Endothelial cell (in vitro differentiated cells): ENCODE data around the gene CFAP74. TPM values are rescaled to one million over a fixed set of nuclear protein-coding genes. Genes with fewer than 3 reads are reported as not detected.
A peak's percentile ranks its signal among the peaks of the same experiment; 100 is the strongest.

ENCODE experiments used
- DNase-seq: peaks from one replicate; pipeline ENCODE4 v3.0.0; 2021; ENCODE audit warnings: low spot score
- H3K27ac Mint-ChIP-seq: one replicate; pipeline ENCODE4 v1.8.0; 2021; ENCODE audit warnings: mixed read lengths, inconsistent platforms; ENCODE audit not compliant: unreplicated experiment
- H3K27me3 Mint-ChIP-seq: one replicate; pipeline ENCODE4 v1.8.0; 2021; ENCODE audit warnings: mild to moderate bottlenecking, moderate library complexity, mixed read lengths, inconsistent platforms; ENCODE audit not compliant: unreplicated experiment
- H3K36me3 Mint-ChIP-seq: one replicate; pipeline ENCODE4 v1.8.0; 2021; ENCODE audit warnings: mild to moderate bottlenecking, low read depth, mixed read lengths, inconsistent platforms; ENCODE audit not compliant: unreplicated experiment
- H3K4me1 Mint-ChIP-seq: one replicate; pipeline ENCODE4 v1.8.0; 2021; ENCODE audit warnings: mild to moderate bottlenecking, mixed read lengths, inconsistent platforms; ENCODE audit not compliant: unreplicated experiment
- H3K4me3 Mint-ChIP-seq: one replicate; pipeline ENCODE4 v1.8.0; 2021; ENCODE audit warnings: mild to moderate bottlenecking, mixed read lengths, inconsistent platforms; ENCODE audit not compliant: unreplicated experiment
- H3K9me3 Mint-ChIP-seq: one replicate; pipeline ENCODE4 v1.8.0; 2021; ENCODE audit warnings: mixed read lengths, inconsistent platforms; ENCODE audit not compliant: unreplicated experiment
- total RNA-seq: library from RNA; stranded (reverse); fragmentation: NEBNext Ultra II Directional; extraction: Animal tissue kit (Norgen Biotek cat#: 25700); gene quantifications from one replicate; pipeline ENCODE4 v1.2.1, GENCODE V29; 2021; ENCODE audit not compliant: unreplicated experiment
- TF ChIP-seq, protein P1 (sequence below): fragments of 200-600 bp; sonication (generic); IDR thresholded peaks from one replicate; pipeline ENCODE4 v1.5.0; 2021; ENCODE audit warnings: antibody characterized with exemption; ENCODE audit not compliant: unreplicated experiment

Gene CFAP74
- total RNA-seq, 1 donor from 2014 or later = not detected

DNA sequence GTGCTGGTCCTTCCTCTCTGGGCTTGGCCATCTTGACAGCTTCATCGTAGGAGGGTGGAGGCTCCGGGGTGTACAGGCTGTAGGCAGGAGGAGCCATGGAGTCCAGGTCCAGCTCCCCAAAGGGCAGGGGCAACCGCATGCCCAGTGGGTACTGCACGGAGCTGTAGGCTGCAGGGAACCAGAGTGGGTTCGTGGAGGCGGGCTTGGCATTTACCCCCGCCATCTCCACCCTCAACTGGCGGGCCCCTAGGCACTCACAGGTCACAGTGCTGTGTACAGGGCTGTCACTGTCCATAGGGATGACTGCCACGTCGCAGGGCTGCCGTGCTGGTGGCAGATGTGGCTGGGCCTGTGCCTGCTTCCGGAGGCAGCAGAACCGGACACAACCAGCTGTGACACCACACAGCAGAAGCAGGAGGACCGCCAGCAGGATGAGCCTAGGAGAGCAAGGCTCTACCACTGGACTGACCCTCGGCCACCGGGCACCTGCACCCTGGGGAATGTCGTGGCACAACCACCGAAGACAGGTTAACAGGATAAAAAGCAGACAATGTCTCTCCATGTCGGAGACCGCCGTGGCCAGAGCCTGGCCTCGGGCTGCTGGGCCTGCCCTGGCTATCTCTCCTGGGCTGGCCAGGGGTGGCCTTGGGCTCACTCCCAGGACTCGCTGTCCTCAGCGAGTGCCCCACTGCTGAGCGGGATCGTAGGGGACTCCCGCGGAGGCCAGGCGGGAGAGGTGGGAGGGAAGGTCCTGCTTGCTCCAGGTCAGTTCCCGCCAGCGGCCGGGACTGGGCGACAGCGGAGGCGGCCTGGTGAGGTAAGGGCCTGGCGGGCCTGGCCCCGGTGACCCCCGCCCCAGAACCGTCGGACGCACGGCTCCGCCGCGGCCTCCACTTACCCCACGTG, 85.3 kb downstream of the CFAP74 start:
- H3K27me3 Mint-ChIP-seq = peaks cover 2% of the 10 kb centered on the region
- H3K4me1 Mint-ChIP-seq = no peaks in the 10 kb centered on the region
- H3K9me3 Mint-ChIP-seq = no peaks in the 10 kb centered on the region
- peak; percentile 13 for DNase-seq
- TF ChIP-seq, protein P1, sequence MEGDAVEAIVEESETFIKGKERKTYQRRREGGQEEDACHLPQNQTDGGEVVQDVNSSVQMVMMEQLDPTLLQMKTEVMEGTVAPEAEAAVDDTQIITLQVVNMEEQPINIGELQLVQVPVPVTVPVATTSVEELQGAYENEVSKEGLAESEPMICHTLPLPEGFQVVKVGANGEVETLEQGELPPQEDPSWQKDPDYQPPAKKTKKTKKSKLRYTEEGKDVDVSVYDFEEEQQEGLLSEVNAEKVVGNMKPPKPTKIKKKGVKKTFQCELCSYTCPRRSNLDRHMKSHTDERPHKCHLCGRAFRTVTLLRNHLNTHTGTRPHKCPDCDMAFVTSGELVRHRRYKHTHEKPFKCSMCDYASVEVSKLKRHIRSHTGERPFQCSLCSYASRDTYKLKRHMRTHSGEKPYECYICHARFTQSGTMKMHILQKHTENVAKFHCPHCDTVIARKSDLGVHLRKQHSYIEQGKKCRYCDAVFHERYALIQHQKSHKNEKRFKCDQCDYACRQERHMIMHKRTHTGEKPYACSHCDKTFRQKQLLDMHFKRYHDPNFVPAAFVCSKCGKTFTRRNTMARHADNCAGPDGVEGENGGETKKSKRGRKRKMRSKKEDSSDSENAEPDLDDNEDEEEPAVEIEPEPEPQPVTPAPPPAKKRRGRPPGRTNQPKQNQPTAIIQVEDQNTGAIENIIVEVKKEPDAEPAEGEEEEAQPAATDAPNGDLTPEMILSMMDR = no peak
- no peak overlapping the region for H3K27ac Mint-ChIP-seq
- H3K4me3 Mint-ChIP-seq = no peak overlapping the region
- H3K36me3 Mint-ChIP-seq = no peaks in the 10 kb centered on the region

DNA sequence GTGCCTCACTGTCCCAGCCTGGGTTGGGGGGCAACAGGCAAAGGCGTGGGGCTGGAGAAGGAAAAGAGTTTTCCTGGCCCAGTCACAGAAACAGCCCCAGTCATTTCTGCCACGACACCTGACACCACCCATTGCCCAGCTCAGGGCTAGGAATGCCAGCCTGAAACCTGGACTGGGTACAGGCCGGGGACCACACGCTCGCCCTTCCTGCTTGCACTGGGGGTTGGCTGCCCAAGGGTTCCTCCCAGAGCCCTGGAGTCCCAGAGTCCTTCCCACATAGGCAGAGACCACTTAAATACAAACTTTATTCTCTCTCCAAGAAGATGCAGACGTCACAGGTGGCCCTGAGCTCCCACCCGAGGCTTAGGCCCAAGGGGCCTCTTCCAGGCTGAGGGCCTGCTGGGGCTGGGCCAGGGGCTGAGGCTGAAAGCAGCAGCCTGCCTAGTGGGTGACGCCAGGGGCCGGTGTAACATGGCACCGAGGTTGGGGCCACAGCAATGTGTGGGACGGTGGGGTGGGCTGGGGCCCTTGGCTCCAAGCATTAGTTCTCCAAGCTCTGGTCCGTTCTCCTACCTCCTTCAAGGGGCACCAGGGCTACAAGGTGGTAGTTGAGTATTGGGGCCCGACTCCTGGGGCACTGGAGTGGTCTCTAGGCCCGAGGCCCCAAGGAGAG, 86.1 kb downstream of the CFAP74 start:
- no peak for DNase-seq
- Mint-ChIP-seq H3K27me3 (peaks cover 2% of the 10 kb centered on the region), H3K36me3 (no peaks in the 10 kb centered on the region), H3K9me3 (no peaks in the 10 kb centered on the region), H3K4me3 (no peak overlapping the region), H3K27ac (no peak overlapping the region), H3K4me1 (no peaks in the 10 kb centered on the region)
- TF ChIP-seq, protein P1 = no peak

DNA sequence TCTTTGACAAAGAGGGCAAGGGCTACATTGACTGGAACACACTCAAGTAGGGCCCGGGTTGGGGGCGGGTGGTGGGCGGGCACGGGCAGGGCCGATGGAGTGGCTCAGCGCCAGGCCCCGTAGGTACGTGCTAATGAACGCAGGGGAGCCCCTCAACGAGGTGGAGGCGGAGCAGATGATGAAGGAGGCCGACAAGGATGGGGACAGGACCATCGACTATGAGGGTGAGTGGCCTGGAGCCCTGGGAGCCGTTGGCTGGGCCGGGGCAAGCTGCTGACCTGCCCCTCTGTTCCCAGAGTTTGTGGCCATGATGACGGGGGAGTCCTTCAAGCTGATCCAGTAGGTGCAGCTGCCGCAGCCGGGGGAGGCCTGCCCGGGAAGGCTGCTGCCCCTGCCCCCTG, 86.7 kb downstream of the CFAP74 start:
- no peaks in the 10 kb centered on the region for H3K4me1 Mint-ChIP-seq
- no peaks in the 10 kb centered on the region for H3K36me3 Mint-ChIP-seq
- TF ChIP-seq, protein P1 = no peak
- DNase-seq = no peak
- no peak overlapping the region for H3K27ac Mint-ChIP-seq
- H3K27me3 Mint-ChIP-seq = peaks cover 2% of the 10 kb centered on the region
- no peak overlapping the region for H3K4me3 Mint-ChIP-seq
- no peaks in the 10 kb centered on the region for H3K9me3 Mint-ChIP-seq

DNA sequence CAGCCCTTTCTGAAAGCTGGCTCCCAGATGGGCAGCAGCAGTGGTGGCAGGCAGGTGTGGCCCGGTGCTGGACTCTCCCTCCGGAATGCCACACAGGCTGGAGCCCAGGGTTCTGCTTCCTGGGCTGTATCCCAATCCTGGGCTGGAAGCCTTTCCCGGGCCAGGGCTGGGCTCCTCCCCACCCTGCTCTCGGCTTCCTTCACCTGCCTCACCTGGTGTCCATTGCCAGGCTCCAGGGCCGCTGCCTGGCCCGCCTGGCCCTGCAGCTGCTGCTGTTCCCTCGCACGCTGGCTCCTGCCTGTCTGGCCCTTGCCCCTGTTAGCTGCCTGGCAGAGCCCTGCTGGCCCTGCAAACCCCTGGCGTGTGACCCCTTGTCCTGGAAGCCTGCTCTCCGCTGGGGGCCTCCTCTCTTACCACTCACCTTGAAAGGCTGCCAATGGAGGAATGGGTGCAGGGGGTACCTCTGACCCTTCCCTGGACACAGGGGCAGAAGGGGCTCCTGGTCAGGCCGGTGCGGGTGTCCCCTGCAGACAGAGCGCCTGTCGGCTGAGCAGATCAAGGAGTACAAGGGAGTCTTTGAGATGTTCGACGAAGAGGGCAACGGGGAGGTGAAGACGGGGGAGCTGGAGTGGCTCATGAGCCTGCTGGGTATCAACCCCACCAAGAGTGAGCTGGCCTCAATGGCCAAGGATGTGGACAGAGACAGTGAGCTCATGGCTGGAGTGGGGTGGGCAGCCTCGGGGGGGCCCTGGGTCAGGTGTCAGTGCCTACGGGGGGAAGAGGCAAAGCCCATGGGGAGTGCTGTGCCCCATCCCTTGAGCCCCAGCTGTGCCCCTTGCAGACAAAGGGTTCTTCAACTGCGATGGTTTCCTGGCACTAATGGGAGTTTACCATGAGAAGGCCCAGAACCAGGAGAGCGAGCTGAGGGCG, 87.4 kb downstream of the CFAP74 start:
- Mint-ChIP-seq H3K27me3 (peaks cover 4% of the 10 kb centered on the region), H3K4me1 (no peaks in the 10 kb centered on the region), H3K36me3 (no peaks in the 10 kb centered on the region), H3K9me3 (no peaks in the 10 kb centered on the region), H3K4me3 (no peak overlapping the region), H3K27ac (no peak overlapping the region)
- no peak for DNase-seq
- TF ChIP-seq, protein P1 = no peak
